Smooth muscle cell of the brain vasculature (primary cell): ENCODE measurements around the gene SRP9.

Experiments
- DNase-seq: peaks from one replicate; pipeline ENCODE4 v3.0.0-alpha.2; 2012; ENCODE audit warnings: low read depth, low spot score

SRP9 gene

GRCh38 chr1:225838793-225839192 lies 61.2 kb downstream of the SRP9 start:
- DNase-seq = no peak
